GM12891 (cell line): ENCODE data around the gene HOXA11.

Experiments
- POLR2A ChIP-seq: IDR thresholded peaks from 2 replicates; pipeline ENCODE4 v1.6.1; 2011; ENCODE audit warnings: low read depth, low read length, control low read depth
- POLR2AphosphoS5 ChIP-seq: IDR thresholded peaks from 2 replicates; pipeline ENCODE4 v1.6.1; 2011; ENCODE audit warnings: low read depth, low read length, control low read depth
- POU2F2 ChIP-seq: IDR thresholded peaks from 2 replicates; pipeline ENCODE4 v1.6.1; 2011; ENCODE audit warnings: low read depth, mild to moderate bottlenecking, control low read depth, low read length, moderate library complexity
- SPI1 ChIP-seq: IDR thresholded peaks from 2 replicates; pipeline ENCODE4 v1.6.1; 2011; ENCODE audit warnings: low read depth, low read length, control low read depth
- TAF1 ChIP-seq: IDR thresholded peaks from 2 replicates; pipeline ENCODE4 v1.6.1; 2011; ENCODE audit warnings: low read depth, low read length, control low read depth

GRCh38 chr7:27165996-27166530 lies 19.0 kb downstream of the HOXA11 start:
- TF ChIP-seq POLR2AphosphoS5 (no peak), TAF1 (no peak), POLR2A (no peak), SPI1 (no peak), POU2F2 (no peak)
